HG02943 (cell line): ENCODE measurements around the gene GLUD2.
"Not testable (repeated sequence)": the region's sequence is repeated elsewhere in the genome, so short reads cannot be mapped to it uniquely, and the experiment has no call there.

Experiments used
- ATAC-seq: cut with Tn5 transposase; IDR thresholded peaks from one replicate; pipeline ENCODE4 v1.9.1; 2021; ENCODE audit warnings: mild to moderate bottlenecking, low read depth, moderate library complexity; ENCODE audit not compliant: unreplicated experiment

Gene GLUD2

DNA sequence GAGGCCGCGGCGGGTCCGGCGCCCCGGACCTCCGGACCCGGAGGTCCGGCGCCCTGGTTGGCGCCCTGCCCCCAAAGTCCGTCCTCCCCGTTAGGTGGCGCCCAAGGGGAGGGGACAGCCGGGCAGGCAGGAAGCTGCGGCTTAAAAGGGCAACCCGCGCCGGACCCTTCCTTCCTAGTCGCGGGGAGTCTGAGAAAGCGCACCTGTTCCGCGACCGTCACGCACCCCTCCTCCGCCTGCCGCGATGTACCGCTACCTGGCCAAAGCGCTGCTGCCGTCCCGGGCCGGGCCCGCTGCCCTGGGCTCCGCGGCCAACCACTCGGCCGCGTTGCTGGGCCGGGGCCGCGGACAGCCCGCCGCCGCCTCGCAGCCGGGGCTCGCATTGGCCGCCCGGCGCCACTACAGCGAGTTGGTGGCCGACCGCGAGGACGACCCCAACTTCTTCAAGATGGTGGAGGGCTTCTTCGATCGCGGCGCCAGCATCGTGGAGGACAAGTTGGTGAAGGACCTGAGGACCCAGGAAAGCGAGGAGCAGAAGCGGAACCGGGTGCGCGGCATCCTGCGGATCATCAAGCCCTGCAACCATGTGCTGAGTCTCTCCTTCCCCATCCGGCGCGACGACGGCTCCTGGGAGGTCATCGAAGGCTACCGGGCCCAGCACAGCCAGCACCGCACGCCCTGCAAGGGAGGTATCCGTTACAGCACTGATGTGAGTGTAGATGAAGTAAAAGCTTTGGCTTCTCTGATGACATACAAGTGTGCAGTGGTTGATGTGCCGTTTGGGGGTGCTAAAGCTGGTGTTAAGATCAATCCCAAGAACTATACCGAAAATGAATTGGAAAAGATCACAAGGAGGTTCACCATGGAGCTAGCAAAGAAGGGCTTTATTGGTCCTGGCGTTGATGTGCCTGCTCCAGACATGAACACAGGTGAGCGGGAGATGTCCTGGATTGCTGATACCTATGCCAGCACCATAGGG lies at the start of gene GLUD2:
GLUD2 (plus strand) TSS at position 170 of the 979 bp plus-strand sequence; CDS start at position 245, 75 bp downstream.
- ATAC-seq: not testable (repeated sequence)

GRCh38 chrX:120999413-120999812 lies 48.0 kb upstream of the GLUD2 start:
- no peak for ATAC-seq

DNA sequence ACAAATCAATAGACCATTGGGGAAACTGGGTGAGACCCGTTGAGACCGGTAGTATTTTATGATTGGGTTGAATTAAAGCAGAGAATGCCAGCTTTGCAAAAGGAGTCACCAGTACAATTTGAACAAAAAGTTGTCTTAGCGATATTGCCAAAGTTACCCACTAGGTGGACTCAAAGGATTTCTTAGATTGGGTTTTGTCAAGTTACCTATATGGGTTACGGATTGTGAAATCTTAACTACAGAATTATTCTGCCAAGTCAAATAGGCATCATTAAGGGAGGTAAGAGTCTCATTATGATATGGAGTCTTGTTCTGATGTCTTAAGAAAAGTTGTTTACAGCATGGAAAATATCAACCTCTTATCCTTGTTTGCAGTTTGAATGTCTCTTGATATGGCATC lies 46.8 kb upstream of the GLUD2 start:
- no peak for ATAC-seq

GRCh38 chrX:121008920-121009319 lies 38.5 kb upstream of the GLUD2 start:
- no peak for ATAC-seq

GRCh38 chrX:121009764-121010163 lies 37.6 kb upstream of the GLUD2 start:
- no peak for ATAC-seq

GRCh38 chrX:121010218-121010617 lies 37.2 kb upstream of the GLUD2 start:
- no peak for ATAC-seq

DNA sequence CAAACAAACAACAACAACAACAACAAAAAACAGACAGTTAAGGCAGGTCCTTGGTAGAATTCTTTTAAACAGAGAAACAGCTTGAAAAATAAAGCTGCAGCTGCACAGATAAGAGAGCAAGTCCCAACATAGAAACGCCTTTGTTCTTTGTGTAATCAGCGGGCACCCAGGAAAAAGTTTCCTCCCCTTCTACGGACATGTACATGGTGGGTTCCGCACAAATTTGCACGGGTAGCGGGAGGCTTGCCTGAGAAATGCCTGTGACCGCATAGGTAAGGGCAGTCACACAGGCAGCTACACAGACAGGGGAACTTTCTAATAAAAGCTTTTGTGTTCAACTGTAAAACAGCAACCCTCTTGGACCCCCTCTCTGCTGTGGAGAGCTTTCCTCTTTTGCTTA lies 36.2 kb upstream of the GLUD2 start:
- ATAC-seq: no peak

DNA sequence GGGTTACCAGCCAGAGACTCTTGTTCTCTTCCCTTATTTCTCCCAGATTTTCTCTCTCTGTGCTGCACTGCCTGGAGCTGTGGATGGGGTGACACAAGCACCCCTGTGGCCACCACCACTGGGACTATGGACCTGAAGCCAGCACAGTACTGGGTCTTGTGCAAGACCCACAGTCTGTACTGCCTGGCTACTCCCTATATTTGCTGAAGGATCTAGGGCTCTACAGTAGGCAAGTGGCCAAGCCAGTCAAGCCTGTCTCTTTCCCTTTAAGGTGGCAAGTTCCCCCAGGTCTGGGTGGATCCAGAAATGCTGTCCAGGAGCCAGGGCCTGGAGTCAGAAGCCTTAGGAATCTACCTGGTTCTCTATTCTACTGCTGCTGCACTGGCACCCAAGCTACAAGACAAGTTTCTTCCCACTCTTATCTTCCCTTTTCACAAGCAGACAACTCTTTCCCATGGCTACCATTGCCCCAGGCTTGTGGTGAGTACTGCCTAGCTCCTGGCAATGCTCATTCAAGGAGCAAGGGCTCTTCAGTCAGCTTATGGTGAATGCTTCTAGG lies 33.4 kb upstream of the GLUD2 start:
- no peak for ATAC-seq

GRCh38 chrX:121014826-121015225 lies 32.6 kb upstream of the GLUD2 start:
- ATAC-seq: no peak

- no peak for ATAC-seq
These were observed 19.0 kb upstream of the GLUD2 start for GRCh38 chrX:121028419-121028818.

- no peak for ATAC-seq
These were observed 17.3 kb upstream of the GLUD2 start for GRCh38 chrX:121030083-121030482.

- no peak for ATAC-seq
These were observed 14.9 kb upstream of the GLUD2 start for GRCh38 chrX:121032531-121032930.

DNA sequence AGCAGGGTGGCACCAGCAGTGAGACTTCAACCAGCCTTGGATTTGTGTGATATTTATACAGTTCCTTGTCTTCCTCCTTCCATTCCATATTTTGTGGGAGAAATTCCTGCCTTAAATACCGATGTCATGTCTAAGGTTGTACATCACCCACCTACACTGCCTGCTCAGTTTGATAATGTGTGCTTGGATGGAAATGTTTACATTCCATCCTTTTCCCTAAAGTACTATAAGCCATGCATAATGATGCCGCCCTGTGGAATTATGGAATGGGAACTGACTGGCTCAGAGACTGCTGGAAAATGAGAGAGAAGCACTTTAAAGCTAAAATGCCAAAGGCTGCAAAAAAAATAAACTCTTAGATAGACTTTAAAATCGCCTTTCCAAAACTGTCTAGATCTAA lies 11.3 kb upstream of the GLUD2 start:
- ATAC-seq: no peak

- ATAC-seq: no peak
These were observed 10.5 kb upstream of the GLUD2 start for GRCh38 chrX:121036951-121037350.

GRCh38 chrX:121050781-121051180 lies 3.4 kb downstream of the GLUD2 start:
- no peak for ATAC-seq

DNA sequence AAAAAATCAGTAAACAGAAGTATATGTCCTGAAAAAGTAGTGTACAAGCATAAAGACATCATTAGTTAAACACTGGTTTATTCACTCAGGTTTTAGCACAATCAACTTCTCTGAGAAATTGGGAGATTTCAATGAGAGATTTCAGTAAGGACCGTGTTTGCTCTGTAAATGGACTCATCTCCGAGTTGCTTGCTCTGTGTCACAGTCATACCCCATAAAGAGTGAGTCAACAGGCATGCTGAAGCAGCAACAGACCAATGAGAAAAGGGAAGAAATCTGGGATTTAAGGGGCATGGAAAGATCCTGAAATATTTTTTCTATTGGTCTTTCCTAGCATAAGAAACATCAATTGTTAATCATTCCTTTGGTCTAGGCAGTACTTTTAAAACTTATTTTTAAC lies 4.7 kb downstream of the GLUD2 start:
- no peak for ATAC-seq

- no peak for ATAC-seq
These were observed 14.9 kb downstream of the GLUD2 start for GRCh38 chrX:121062289-121062688.

DNA sequence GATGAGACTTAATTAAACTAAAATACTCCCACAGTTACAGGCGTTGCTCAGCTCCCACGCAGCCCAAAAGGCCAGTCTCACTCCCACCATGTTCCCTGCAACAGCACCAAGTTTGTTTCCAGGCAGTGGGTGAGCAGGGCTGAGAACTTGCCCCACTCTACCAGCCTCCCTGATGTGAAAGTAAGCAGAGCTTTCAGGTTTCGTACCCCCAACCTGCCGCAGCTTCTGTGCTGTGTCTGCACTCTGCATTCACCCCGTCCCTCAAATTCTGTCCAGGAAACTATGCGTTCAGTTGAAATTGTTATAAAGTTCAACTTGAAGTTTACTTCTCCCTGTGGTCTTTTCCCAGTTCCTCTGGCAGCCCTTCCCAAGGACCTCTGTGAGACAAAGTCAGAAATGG lies 17.2 kb downstream of the GLUD2 start:
- no peak for ATAC-seq

- ATAC-seq: not testable (repeated sequence)
These were observed 36.8 kb downstream of the GLUD2 start for GRCh38 chrX:121084247-121084646.

DNA sequence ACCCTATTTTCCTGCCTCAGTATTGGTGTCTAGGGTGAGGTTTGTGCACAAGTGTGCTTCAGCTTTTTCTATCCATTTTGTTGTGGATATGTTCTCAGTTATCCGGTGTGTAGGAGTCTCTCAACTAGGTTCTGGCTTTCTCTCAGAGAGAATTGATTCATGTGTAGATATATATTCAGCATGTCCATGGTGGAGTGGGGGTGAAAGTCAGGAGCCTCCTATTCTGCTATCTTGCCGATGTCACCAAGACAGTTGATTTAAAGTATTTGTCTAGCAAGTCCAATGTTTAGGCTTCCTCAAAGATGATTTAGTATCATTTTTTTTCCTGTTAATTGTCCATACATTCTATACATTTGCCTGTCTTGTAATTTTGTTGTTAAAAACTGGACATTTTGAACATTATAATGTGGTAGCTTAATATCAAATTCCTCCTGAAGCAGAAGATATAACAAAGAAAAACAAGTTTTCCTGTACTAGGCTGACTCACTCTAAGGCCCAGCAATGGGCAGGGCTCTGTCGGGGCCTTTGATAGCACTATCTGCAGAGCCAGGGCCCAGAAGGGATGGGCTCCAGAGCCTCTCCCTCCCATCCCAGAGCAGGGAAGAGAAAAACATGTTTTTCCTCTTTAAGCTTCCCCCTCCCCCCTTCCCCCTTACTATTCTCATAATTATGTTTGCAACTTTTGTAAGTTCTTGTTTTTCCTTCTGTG lies 37.6 kb downstream of the GLUD2 start:
- ATAC-seq: no peak

DNA sequence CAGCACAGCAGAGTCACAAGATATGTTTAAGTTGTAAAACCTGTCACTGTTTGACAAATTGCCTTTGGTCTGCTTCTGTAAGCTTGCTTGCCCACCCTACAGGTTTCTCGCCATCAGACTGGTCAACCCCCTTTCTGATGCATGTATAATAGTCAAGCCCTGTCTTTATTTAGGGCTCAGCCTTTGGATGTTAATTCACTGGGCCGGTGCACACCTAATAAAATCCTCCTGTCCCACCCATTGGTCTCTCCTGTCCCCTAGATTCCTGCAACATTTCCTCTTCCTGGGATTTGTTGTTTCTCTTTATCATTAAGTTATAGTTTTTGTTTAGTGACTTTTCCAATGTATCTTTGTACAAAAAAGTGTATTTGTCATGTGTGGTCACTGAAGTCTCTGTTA lies 38.2 kb downstream of the GLUD2 start:
- no peak for ATAC-seq
